K562 (cell line): ENCODE data around the gene ABI3BP. TPM values are rescaled to one million over a fixed set of nuclear protein-coding genes. Genes with fewer than 3 reads are reported as not detected.

Experiments used
- ATAC-seq: fragments of 200-7000 bp; cut with Tn5 transposase; 3 replicates; pipeline ENCODE4 v1.9.1; 2020; ENCODE audit warnings: moderate library complexity
- BruUV-seq: library from RNA; stranded (reverse); fragments of 400-500 nt; replicated peaks from 2 replicates; lab custom pipeline; 2021; lab: Mats Ljungman, UMichigan
- CTCF ChIA-PET: fragments of 300-600 bp; formaldehyde crosslinking; extraction: SDS; loops from one replicate; lab custom pipeline; 2021; ENCODE audit warnings: low intra/inter-chr PET ratio; lab: Yijun Ruan, JAX
- POLR2A ChIA-PET: fragments of 300-600, 350-650 bp; sonication (Branson Sonifier 250); formaldehyde crosslinking; extraction: SDS; loops from one replicate; lab custom pipeline; 2021; ENCODE audit warnings: antibody characterized with exemption, inconsistent platforms; lab: Yijun Ruan, JAX
- DNase-seq, 4 experiments: peaks; one replicate each; pipeline versions ENCODE4 v3.0.0 to v3.0.0-alpha.2; 2011 to 2018; ENCODE audit warnings: low spot score in 3 of 4, mixed read lengths in 3 of 4; ENCODE audit errors: extremely low read depth in 1 of 4
- FAIRE-seq: peaks from 2 replicates; lab custom pipeline; 2011; peaks lifted over from hg19 to GRCh38; lab: Jason Lieb, UNC
- H2AFZ ChIP-seq: 2 replicates; pipeline ENCODE4 v1.6.0; 2011; ENCODE audit warnings: low read depth, low read length, control low read depth, inconsistent platforms
- H3K27ac ChIP-seq: fragments of 200-600 bp; 3 replicates; pipeline ENCODE4 v1.8.0; 2011; ENCODE audit warnings: low read depth, mild to moderate bottlenecking, control low read depth, inconsistent platforms, low read length, moderate library complexity, mixed read lengths; ENCODE audit errors: extremely low read depth
- H3K27me3 ChIP-seq, 2 experiments: fragments of 300-600 bp in 1 of 2; 2 replicates in 1 of 2; 3 replicates in 1 of 2; pipeline versions ENCODE4 v1.6.0 to v1.8.0; 2011; ENCODE audit warnings: inconsistent platforms in 2 of 2, low read length in 2 of 2, mild to moderate bottlenecking in 1 of 2, mixed read lengths in 1 of 2, moderate library complexity in 1 of 2; ENCODE audit not compliant: control insufficient read depth in 2 of 2, insufficient read depth in 2 of 2
- H3K36me3 ChIP-seq: fragments of 300-600 bp; 3 replicates; pipeline ENCODE4 v1.8.0; 2011; ENCODE audit warnings: mild to moderate bottlenecking, low read length, inconsistent platforms; ENCODE audit not compliant: control insufficient read depth, insufficient read depth
- H3K4me1 ChIP-seq, 2 experiments: fragments of 200-600 bp in 1 of 2; replicated peaks in 1 of 2; 2 replicates in 1 of 2; 3 replicates in 1 of 2; pipeline versions ENCODE4 v1.5.1 to v1.8.0; 2011; ENCODE audit warnings: inconsistent platforms in 2 of 2, low read length in 2 of 2, mild to moderate bottlenecking in 1 of 2, mixed read lengths in 1 of 2, moderate library complexity in 1 of 2; ENCODE audit not compliant: control insufficient read depth in 2 of 2, insufficient read depth in 2 of 2
- H3K4me2 ChIP-seq: 2 replicates; pipeline ENCODE4 v1.6.1; 2011; ENCODE audit warnings: low read length, control low read depth, inconsistent platforms, mixed read lengths; ENCODE audit not compliant: insufficient read depth
- H3K4me3 ChIP-seq: fragments of 200-600 bp; sonication (generic), shearing (Covaris generic); 2 replicates; pipeline ENCODE4 v1.5.1; 2016; ENCODE audit warnings: control low read depth, inconsistent platforms
- H3K79me2 ChIP-seq: fragments of 200-600 bp; 3 replicates; pipeline ENCODE4 v1.8.0; 2011; ENCODE audit warnings: low read length, inconsistent platforms; ENCODE audit not compliant: control insufficient read depth, insufficient read depth
- H3K9ac ChIP-seq, 2 experiments: 2 replicates each; pipeline versions ENCODE4 v1.6.0 to v1.6.1; 2011; ENCODE audit warnings: low read depth in 2 of 2, low read length in 2 of 2, control low read depth in 1 of 2, inconsistent platforms in 1 of 2, mild to moderate bottlenecking in 1 of 2, mixed read lengths in 1 of 2; ENCODE audit not compliant: insufficient read depth in 1 of 2
- H3K9me1 ChIP-seq: one replicate; pipeline ENCODE4 v1.6.0; 2011; ENCODE audit warnings: inconsistent platforms, mild to moderate bottlenecking, low read length, moderate library complexity; ENCODE audit not compliant: control insufficient read depth, insufficient read depth
- H3K9me3 ChIP-seq: replicated peaks from 2 replicates; pipeline ENCODE4 v1.5.1; 2011; ENCODE audit warnings: low read depth, low read length, inconsistent platforms; ENCODE audit not compliant: control insufficient read depth, insufficient read depth
- H4K20me1 ChIP-seq: replicated peaks from 2 replicates; pipeline ENCODE4 v1.6.1; 2011; ENCODE audit warnings: low read length, inconsistent platforms, mixed read lengths; ENCODE audit not compliant: control insufficient read depth, insufficient read depth
- ATF6 ChIP-seq: sonication (generic); formaldehyde crosslinking; IDR thresholded peaks from 2 replicates; pipeline ENCODE4 v1.4.0; 2020; ENCODE audit warnings: mild to moderate bottlenecking, missing genetic modification reagents
- BCLAF1 ChIP-seq, 2 experiments: fragments of 450-650 bp in 1 of 2; IDR thresholded peaks; 2 replicates each; pipeline ENCODE4 v1.6.1; 2011 to 2017; ENCODE audit warnings: low read depth in 2 of 2, antibody characterized with exemption in 1 of 2, borderline replicate concordance in 1 of 2, low read length in 1 of 2, mild to moderate bottlenecking in 1 of 2, mixed read lengths in 1 of 2; ENCODE audit not compliant: control insufficient read depth in 1 of 2
- CTBP1 ChIP-seq: fragments of 450-650 bp; IDR thresholded peaks from 2 replicates; pipeline ENCODE4 v1.6.1; 2016; ENCODE audit warnings: borderline replicate concordance
- CXXC5 ChIP-seq: fragments of 250-450 bp; sonication (Bioruptor Pico); IDR thresholded peaks from 2 replicates; pipeline ENCODE4 v1.8.0; 2022; ENCODE audit warnings: inconsistent platforms, mild to moderate bottlenecking, moderate library complexity
- EP400 ChIP-seq: fragments of 450-650 bp; IDR thresholded peaks from 2 replicates; pipeline ENCODE4 v1.6.1; 2017; ENCODE audit warnings: antibody characterized with exemption, mild to moderate bottlenecking, moderate library complexity
- FOS ChIP-seq: IDR thresholded peaks from 3 replicates; pipeline ENCODE4 v1.6.1; 2011; ENCODE audit not compliant: insufficient read length; ENCODE audit errors: extremely low read depth
- MLLT1 ChIP-seq, 2 experiments: fragments of 450-650 bp; IDR thresholded peaks; 2 replicates each; pipeline ENCODE4 v1.6.1; 2016
- PHTF2 ChIP-seq: fragments of 250-450 bp; sonication (Bioruptor Pico); IDR thresholded peaks from 2 replicates; pipeline ENCODE4 v1.5.0; 2021; ENCODE audit warnings: mild to moderate bottlenecking
- SMAD4 ChIP-seq: fragments of 250-450 bp; sonication (Bioruptor Pico); conservative IDR thresholded peaks from 2 replicates; pipeline ENCODE4 v1.8.0; 2021; ENCODE audit warnings: inconsistent platforms, mild to moderate bottlenecking, moderate library complexity
- TFAM ChIP-seq: fragments of 250-450 bp; sonication (Bioruptor Pico); conservative IDR thresholded peaks from 2 replicates; pipeline ENCODE4 v1.5.0; 2021; ENCODE audit warnings: mild to moderate bottlenecking, moderate library complexity
- THRB ChIP-seq: fragments of 450-650 bp; formaldehyde crosslinking; conservative IDR thresholded peaks from 2 replicates; pipeline ENCODE4 v1.4.0; 2022; ENCODE audit warnings: mild to moderate bottlenecking, missing genetic modification characterization
- XRCC3 ChIP-seq: fragments of 450-650 bp; IDR thresholded peaks from 2 replicates; pipeline ENCODE4 v1.6.1; 2017; ENCODE audit warnings: mild to moderate bottlenecking, moderate library complexity
- ZNF133 ChIP-seq: fragments of 250-450 bp; sonication (Bioruptor Pico); IDR thresholded peaks from 2 replicates; pipeline ENCODE4 v1.4.0; 2020; ENCODE audit warnings: mild to moderate bottlenecking
- ZNF143 ChIP-seq: sonication (generic); formaldehyde crosslinking; IDR thresholded peaks from 2 replicates; pipeline ENCODE4 v1.9.0; 2022; ENCODE audit warnings: mild to moderate bottlenecking, missing genetic modification reagents
- ZNF184 ChIP-seq: sonication (generic); formaldehyde crosslinking; IDR thresholded peaks from 2 replicates; pipeline ENCODE4 v1.5.0; 2020; ENCODE audit warnings: missing genetic modification reagents
- ZNF583 ChIP-seq: fragments of 250-450 bp; sonication (Bioruptor Pico); IDR thresholded peaks from 2 replicates; pipeline ENCODE4 v1.4.0; 2020
- ZNF695 ChIP-seq: fragments of 450-650 bp; formaldehyde crosslinking; IDR thresholded peaks from 2 replicates; pipeline ENCODE4 v1.4.0; 2020; ENCODE audit warnings: mild to moderate bottlenecking, moderate library complexity
- WGBS: fragments of 100-300 bp; shearing (Covaris generic); methylation state at CpG from one replicate; pipeline ENCODE4 v1.1.6; 2016; ENCODE audit warnings: low coverage, mixed read lengths; ENCODE audit not compliant: insufficient coverage; ENCODE audit errors: missing lambda C conversion rate; 5-methylcytosine and 5-hydroxymethylcytosine counted together
- in situ Hi-C: fragments of 300-500 bp; cut with MboI; formaldehyde crosslinking; loops from 4 replicates; pipeline ENCODE4 v1.15.0; 2018; ENCODE audit warnings: inconsistent platforms, mixed read lengths
- intact Hi-C: fragments of 100-400 bp; cut with micrococcal nuclease; formaldehyde crosslinking; loops from 2 replicates; pipeline ENCODE4 v1.14.2; 2022
- polyA plus RNA-seq, 8 experiments: library from polyadenylated mRNA; depleted of rRNA in 4 of 8; stranded (reverse) in 5 of 8; unstranded in 3 of 8; fragments of >200 nt; fragmentation: Nextera tagmentation in 2 of 8; fragmentation: Illumina TruSeq in 1 of 8; extraction: Ambion mirVana in 2 of 8; extraction: Trizol in 1 of 8; gene quantifications; 2 replicates each; pipeline versions ENCODE4 v1.2.1 to v1.2.3, GENCODE V29; 2011 to 2014; ENCODE audit warnings: inconsistent platforms in 1 of 8, missing spikeins in 1 of 8
- total RNA-seq, 7 experiments: library from RNA; depleted of rRNA in 6 of 7; stranded (reverse); fragments of >200 nt in 6 of 7; fragmentation: Illumina TruSeq in 2 of 7; extraction: Trizol in 2 of 7; gene quantifications; 2 replicates each; pipeline versions ENCODE4 v1.2.1 to v1.2.3, GENCODE V29; 2011 to 2021; ENCODE audit warnings: low replicate concordance in 1 of 7

ABI3BP gene
- total and polyA plus RNA-seq, 9 of the 15 experiments (the other 6 are each of a cell fraction or from before 2014, with no cell fraction given) = 0.01 to 0.24 (median 0.06) TPM; not detected in 5

GRCh38 chr3:100976611-100977010, 16.6 kb downstream of the ABI3BP start:
- H3K4me3 ChIP-seq = no peak overlapping the region
- no peak overlapping the region for H3K4me2 ChIP-seq
- H3K27me3 ChIP-seq = no peaks in the 10 kb centered on the region
- no peaks in the 10 kb centered on the region for H3K9me3 ChIP-seq
- H4K20me1 ChIP-seq = no peaks in the 10 kb centered on the region
- no peak overlapping the region for H3K27ac ChIP-seq
- H3K4me1 ChIP-seq = no peaks in the 10 kb centered on the region
- in situ Hi-C loops (no loop called here), intact Hi-C loops (no loop called here)
- 0% methylated on average over 3 of the region's 3 CpGs for WGBS
- H3K36me3 ChIP-seq = no peaks in the 10 kb centered on the region
- H3K9me1 ChIP-seq = no peaks in the 10 kb centered on the region
- no peak for FAIRE-seq
- DNase-seq = no peak
- no peak overlapping the region for H2AFZ ChIP-seq
- no peaks in the 10 kb centered on the region for H3K79me2 ChIP-seq
- ChIA-PET POLR2A (no interaction called here), CTCF (no interaction called here)
- no peak for ATAC-seq
- H3K9ac ChIP-seq = no peak overlapping the region
- no TSS peak for BruUV-seq
- TF ChIP-seq SMAD4 (CRISPR knock-in tag) (no peak), XRCC3 (no peak), BCLAF1 (IDR thresholded peaks at IDR 0.05; ENCODE audit: borderline replicate concordance in 1 of 2, control insufficient read depth in 1 of 2, low read depth in 2 of 2, low read length in 1 of 2) (no peak), FOS (no peak), ATF6 (no peak), PHTF2 (CRISPR knock-in tag) (no peak), CXXC5 (no peak), ZNF143 (CRISPR knock-in tag) (no peak), CTBP1 (no peak), MLLT1 (IDR thresholded peaks at IDR 0.05) (no peak), TFAM (no peak), EP400 (no peak), ZNF583 (no peak), ZNF695 (no peak), THRB (no peak), ZNF133 (CRISPR knock-in tag) (no peak), ZNF184 (CRISPR knock-in tag) (no peak)
